Brain microvascular endothelial cell (primary cell): ENCODE measurements around the gene MAPK8IP1.

Experiments
- DNase-seq: peaks from one replicate; pipeline ENCODE4 v3.0.0-alpha.2; 2020
- H3K27ac ChIP-seq: fragments of 250-450 bp; sonication (Bioruptor Pico); 2 replicates; pipeline ENCODE4 v1.5.1; 2020; ENCODE audit warnings: mild to moderate bottlenecking, moderate library complexity
- H3K27me3 ChIP-seq: fragments of 250-450 bp; sonication (Bioruptor Pico); replicated peaks from 2 replicates; pipeline ENCODE4 v1.5.1; 2020; ENCODE audit warnings: mild to moderate bottlenecking
- H3K36me3 ChIP-seq: fragments of 250-450 bp; sonication (Bioruptor Pico); replicated peaks from 2 replicates; pipeline ENCODE4 v1.5.1; 2020; ENCODE audit warnings: mild to moderate bottlenecking
- H3K4me3 ChIP-seq: 2 replicates; pipeline ENCODE4 v1.5.1; 2011; ENCODE audit warnings: low read depth, mild to moderate bottlenecking, control low read depth, low read length, moderate library complexity
- CTCF ChIP-seq: IDR thresholded peaks from 2 replicates; pipeline ENCODE4 v1.5.1; 2011; ENCODE audit warnings: low read depth, mild to moderate bottlenecking, moderate library complexity, low read length, control low read depth, inconsistent platforms; ENCODE audit errors: missing control alignments
- in situ Hi-C: cut with HindIII; loops from 2 replicates; pipeline ENCODE4 v1.10.0; 2017; ENCODE audit warnings: low sequenced_read_pairs, low pct_ligation_motif_present

Gene MAPK8IP1

GRCh38 chr11:45852018-45852711, 33.3 kb upstream of the MAPK8IP1 start:
- DNase-seq: no peak
- no peak overlapping the region for H3K27ac ChIP-seq
- no peak overlapping the region for H3K4me3 ChIP-seq
- in situ Hi-C loops: no loop called here
- no peak for TF ChIP-seq CTCF
- H3K27me3 ChIP-seq: no peaks in the 10 kb centered on the region
- peaks cover 3% of the 10 kb centered on the region for H3K36me3 ChIP-seq

DNA sequence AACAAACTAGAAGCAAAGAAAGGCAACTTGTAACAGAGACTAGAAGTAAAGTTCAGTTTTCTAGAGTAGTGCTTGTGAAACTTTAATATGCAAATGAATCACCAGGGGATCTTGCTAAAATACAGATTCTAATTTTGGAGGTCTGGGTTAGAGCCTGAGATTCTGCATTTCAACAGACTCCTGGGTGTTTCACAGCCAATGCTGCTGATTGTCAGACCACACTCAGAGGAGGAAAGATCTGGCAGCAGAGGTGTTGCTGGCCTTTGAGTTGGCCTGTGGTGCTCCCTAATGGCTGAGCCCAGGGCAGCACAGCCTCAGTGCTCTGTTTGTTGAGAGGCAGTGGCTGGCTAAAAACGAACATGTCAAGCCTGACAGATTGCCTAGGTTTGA, 32.7 kb upstream of the MAPK8IP1 start:
- TF ChIP-seq CTCF: no peak

GRCh38 chr11:45853332-45854219, 31.9 kb upstream of the MAPK8IP1 start:
- TF ChIP-seq CTCF: no peak
- in situ Hi-C loops: no loop called here

More for the DNA sequence above, 32.7 kb upstream of the MAPK8IP1 start:
- H3K36me3 ChIP-seq: peaks cover 3% of the 10 kb centered on the region
- H3K27me3 ChIP-seq: no peaks in the 10 kb centered on the region
- H3K4me3 ChIP-seq: no peak overlapping the region
- in situ Hi-C loops: no loop called here
- no peak overlapping the region for H3K27ac ChIP-seq
- DNase-seq: no peak

DNA sequence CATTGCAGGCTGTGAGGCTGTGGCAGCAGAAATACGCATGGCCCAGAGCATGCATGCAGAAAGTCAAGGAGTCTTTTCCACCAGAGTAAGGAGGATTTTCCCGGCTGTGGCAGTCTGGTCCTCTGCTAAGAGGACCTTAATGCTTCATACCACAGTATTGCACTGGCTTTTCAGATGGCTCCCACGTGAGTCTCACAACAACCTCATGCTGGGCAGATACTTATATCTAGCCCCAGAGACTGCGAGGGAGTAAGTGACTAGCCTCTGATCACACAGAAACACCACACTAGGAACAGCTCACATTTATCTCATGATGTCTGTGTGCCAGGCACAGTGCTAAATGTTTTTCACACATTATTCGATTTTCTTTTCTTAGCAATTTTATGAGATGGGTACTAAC, 30.1 kb upstream of the MAPK8IP1 start:
- Histone ChIP-seq H3K27me3 (no peaks in the 10 kb centered on the region), H3K27ac (no peak overlapping the region), H3K4me3 (no peak overlapping the region), H3K36me3 (peaks cover 6% of the 10 kb centered on the region)
- in situ Hi-C loops: no loop called here
- no peak for DNase-seq
- TF ChIP-seq CTCF: no peak

More at GRCh38 chr11:45853332-45854219, 31.9 kb upstream of the MAPK8IP1 start:
- DNase-seq: no peak
- H3K27ac ChIP-seq: no peak overlapping the region
- peaks cover 3% of the 10 kb centered on the region for H3K36me3 ChIP-seq
- no peak overlapping the region for H3K4me3 ChIP-seq
- no peaks in the 10 kb centered on the region for H3K27me3 ChIP-seq

DNA sequence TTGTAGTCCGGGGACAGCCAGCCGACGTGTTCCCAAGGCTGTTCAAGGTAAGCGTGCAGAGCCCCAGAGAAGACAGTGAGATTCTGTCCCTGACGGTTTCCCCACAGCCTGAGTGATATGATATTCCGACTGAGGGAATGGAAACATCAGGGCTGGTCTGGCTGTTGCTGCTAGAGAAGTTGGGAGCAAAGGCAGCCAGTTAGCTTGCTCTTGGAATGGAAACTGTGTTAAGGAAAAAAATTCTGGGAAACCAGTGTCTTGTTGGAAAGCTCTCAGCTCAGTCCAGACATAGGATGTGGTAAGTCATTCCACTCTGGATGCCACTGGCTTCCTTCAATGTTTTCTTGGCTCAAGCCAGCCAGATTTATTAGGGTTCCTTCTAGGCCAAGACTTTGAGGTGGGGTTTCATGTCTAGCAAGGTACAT, 29.4 kb upstream of the MAPK8IP1 start:
- peaks cover 6% of the 10 kb centered on the region for H3K36me3 ChIP-seq
- no peak for TF ChIP-seq CTCF
- no peak for DNase-seq
- no peaks in the 10 kb centered on the region for H3K27me3 ChIP-seq
- H3K4me3 ChIP-seq: no peak overlapping the region
- in situ Hi-C loops: no loop called here
- no peak overlapping the region for H3K27ac ChIP-seq
